Keratinocyte (primary cell): ENCODE measurements around the gene PLTP. TPM values are rescaled to one million over a fixed set of nuclear protein-coding genes. Genes with fewer than 3 reads are reported as not detected.

Experiments
- DNase-seq: peaks from one replicate; pipeline ENCODE4 v3.0.0-alpha.2; 2011; ENCODE audit warnings: low read depth, missing footprints, low spot score
- FAIRE-seq: peaks from 2 replicates; lab custom pipeline; 2011; peaks lifted over from hg19 to GRCh38; lab: Jason Lieb, UNC
- H2AFZ ChIP-seq: 2 replicates; pipeline ENCODE4 v1.6.0; 2012; ENCODE audit warnings: low read length, control low read depth, inconsistent platforms; ENCODE audit not compliant: control insufficient read depth
- H3K27ac ChIP-seq: 2 replicates; pipeline ENCODE4 v1.5.1; 2011; ENCODE audit warnings: low read length; ENCODE audit not compliant: control insufficient read depth, insufficient read depth
- H3K27me3 ChIP-seq: 3 replicates; pipeline ENCODE4 v1.6.0; 2011; ENCODE audit warnings: low read length; ENCODE audit not compliant: control insufficient read depth, insufficient read depth; ENCODE audit errors: extremely low read depth
- H3K36me3 ChIP-seq, 2 experiments: 2 replicates in 1 of 2; 3 replicates in 1 of 2; pipeline ENCODE4 v1.5.1; 2011; ENCODE audit warnings: low read length in 2 of 2, mild to moderate bottlenecking in 1 of 2; ENCODE audit not compliant: control insufficient read depth in 2 of 2, insufficient read depth in 2 of 2; ENCODE audit errors: extremely low read depth in 1 of 2
- H3K4me1 ChIP-seq: 3 replicates; pipeline ENCODE4 v1.5.1; 2011; ENCODE audit warnings: low read length; ENCODE audit not compliant: control insufficient read depth, insufficient read depth; ENCODE audit errors: extremely low read depth
- H3K4me2 ChIP-seq: 3 replicates; pipeline ENCODE4 v1.6.0; 2011; ENCODE audit warnings: low read depth, low read length; ENCODE audit not compliant: control insufficient read depth, insufficient read depth; ENCODE audit errors: extremely low read depth
- H3K4me3 ChIP-seq, 3 experiments: fragments of 200-600 bp in 1 of 3; sonication (generic) in 1 of 3; 2 replicates in 2 of 3; 3 replicates in 1 of 3; pipeline ENCODE4 v1.5.1; 2011 to 2016; ENCODE audit warnings: low read length in 3 of 3, mild to moderate bottlenecking in 3 of 3, control low read depth in 2 of 3, inconsistent platforms in 1 of 3, low read depth in 1 of 3, mixed read lengths in 1 of 3, mixed run types in 1 of 3, moderate library complexity in 1 of 3; ENCODE audit not compliant: control insufficient read depth in 2 of 3, insufficient read depth in 2 of 3; ENCODE audit errors: extremely low read depth in 1 of 3
- H3K79me2 ChIP-seq: 2 replicates; pipeline ENCODE4 v1.6.0; 2012; ENCODE audit warnings: low read length; ENCODE audit not compliant: control insufficient read depth, insufficient read depth
- H3K9ac ChIP-seq: 3 replicates; pipeline ENCODE4 v1.6.0; 2011; ENCODE audit warnings: low read length; ENCODE audit not compliant: control insufficient read depth, insufficient read depth; ENCODE audit errors: extremely low read depth
- H3K9me1 ChIP-seq: 3 replicates; pipeline ENCODE4 v1.6.0; 2011; ENCODE audit warnings: low read length; ENCODE audit not compliant: control insufficient read depth, insufficient read depth; ENCODE audit errors: extremely low read depth
- H3K9me3 ChIP-seq: 2 replicates; pipeline ENCODE4 v1.5.1; 2012; ENCODE audit warnings: low read depth, low read length; ENCODE audit not compliant: control insufficient read depth
- H4K20me1 ChIP-seq: 3 replicates; pipeline ENCODE4 v1.6.0; 2011; ENCODE audit warnings: low read length; ENCODE audit not compliant: control insufficient read depth, insufficient read depth; ENCODE audit errors: extremely low read depth
- CTCF ChIP-seq, 3 experiments: IDR thresholded peaks in 1 of 3; conservative IDR thresholded peaks in 1 of 3; optimal IDR thresholded peaks in 1 of 3; 2 replicates in 2 of 3; 3 replicates in 1 of 3; pipeline versions ENCODE3 to v1.5.1; 2011; ENCODE audit warnings: low read length in 3 of 3, mild to moderate bottlenecking in 3 of 3, moderate library complexity in 2 of 3, control low read depth in 1 of 3, inconsistent platforms in 1 of 3; ENCODE audit not compliant: insufficient read depth in 2 of 3; ENCODE audit errors: extremely low read depth in 1 of 3
- EZH2 ChIP-seq: IDR thresholded peaks from one replicate; pipeline ENCODE4 v1.6.1; 2012; ENCODE audit warnings: inconsistent platforms, mild to moderate bottlenecking, low read length, moderate library complexity
- dilution Hi-C: fragments of 300-500 bp; cut with MboI; formaldehyde crosslinking; loops from one replicate; pipeline ENCODE4 v1.7.0; 2020; ENCODE audit warnings: low sequenced_read_pairs; ENCODE audit not compliant: extremely low pct_ligation_motif_present
- polyA plus RNA-seq, 5 experiments: library from polyadenylated mRNA; depleted of rRNA in 3 of 5; stranded (reverse) in 3 of 5; stranded (forward) in 1 of 5; unstranded in 1 of 5; fragments of >200 nt; gene quantifications; 1 replicate in 1 of 5; 2 replicates in 3 of 5; 3 replicates in 1 of 5; pipeline versions ENCODE4 v1.2.1 to v1.2.3, GENCODE V29; 2011 to 2012; ENCODE audit warnings: missing spikeins in 2 of 5, low read depth in 1 of 5, low replicate concordance in 1 of 5

Gene PLTP
- polyA plus RNA-seq, 1 donor (not counting 4 experiments of a cell fraction or from before 2014, with no cell fraction given): 26.3 TPM

- dilution Hi-C loops: no loop called here
- Histone ChIP-seq H3K9ac (no peak overlapping the region), H3K36me3 (peaks cover 4 to 5% of the 10 kb centered on the region in 2 experiments), H3K79me2 (peaks cover 6% of the 10 kb centered on the region), H4K20me1 (no peaks in the 10 kb centered on the region), H3K9me3 (no peaks in the 10 kb centered on the region), H3K9me1 (no peaks in the 10 kb centered on the region), H3K4me1 (peaks cover under 1% of the 10 kb centered on the region), H2AFZ (no peak overlapping the region), H3K27ac (no peak overlapping the region), H3K4me2 (no peak overlapping the region), H3K27me3 (no peaks in the 10 kb centered on the region), H3K4me3 (no peak overlapping the region)
- DNase-seq: no peak
- FAIRE-seq: no peak
- TF ChIP-seq EZH2: no peak
- TF ChIP-seq CTCF (optimal IDR thresholded peaks at IDR 0.05 in 1 of 3, IDR thresholded peaks at IDR 0.05 in 1 of 3, conservative IDR thresholded peaks at IDR 0.05 in 1 of 3; ENCODE audit: extremely low read depth in 1 of 3, insufficient read depth in 2 of 3, low read length in 3 of 3): no peak
These were observed 61.0 kb downstream of the PLTP start for GRCh38 chr20:45850926-45851325.

- peaks cover 6 to 7% of the 10 kb centered on the region in 2 experiments for H3K36me3 ChIP-seq
- dilution Hi-C loops: no loop called here
These were observed 61.7 kb downstream of the PLTP start for GRCh38 chr20:45850238-45850637.

More at GRCh38 chr20:45850238-45850637, 61.7 kb downstream of the PLTP start:
- FAIRE-seq (no peak), DNase-seq (no peak)
- no peaks in the 10 kb centered on the region for H4K20me1 ChIP-seq
- no peak overlapping the region for H3K9ac ChIP-seq
- no peaks in the 10 kb centered on the region for H3K4me1 ChIP-seq
- no peak overlapping the region for H3K27ac ChIP-seq
- no peak overlapping the region for H3K4me2 ChIP-seq
- peaks cover 3% of the 10 kb centered on the region for H3K79me2 ChIP-seq
- no peaks in the 10 kb centered on the region for H3K9me3 ChIP-seq
- H3K27me3 ChIP-seq: no peaks in the 10 kb centered on the region
- TF ChIP-seq CTCF (optimal IDR thresholded peaks at IDR 0.05 in 1 of 3, IDR thresholded peaks at IDR 0.05 in 1 of 3, conservative IDR thresholded peaks at IDR 0.05 in 1 of 3; ENCODE audit: extremely low read depth in 1 of 3, insufficient read depth in 2 of 3, low read length in 3 of 3) (no peak), EZH2 (no peak)
- H3K4me3 ChIP-seq: no peak overlapping the region
- no peak overlapping the region for H2AFZ ChIP-seq
- no peaks in the 10 kb centered on the region for H3K9me1 ChIP-seq
